Activated CD4-positive, alpha-beta T cell treated with anti-CD3 and anti-CD28 coated beads for 48 hours (primary cell): Measurements from ENCODE around the gene SH3PXD2A.

Source experiments
- DNase-seq: peaks from one replicate; pipeline ENCODE4 v3.0.0-alpha.2; 2020

The SH3PXD2A gene

DNA sequence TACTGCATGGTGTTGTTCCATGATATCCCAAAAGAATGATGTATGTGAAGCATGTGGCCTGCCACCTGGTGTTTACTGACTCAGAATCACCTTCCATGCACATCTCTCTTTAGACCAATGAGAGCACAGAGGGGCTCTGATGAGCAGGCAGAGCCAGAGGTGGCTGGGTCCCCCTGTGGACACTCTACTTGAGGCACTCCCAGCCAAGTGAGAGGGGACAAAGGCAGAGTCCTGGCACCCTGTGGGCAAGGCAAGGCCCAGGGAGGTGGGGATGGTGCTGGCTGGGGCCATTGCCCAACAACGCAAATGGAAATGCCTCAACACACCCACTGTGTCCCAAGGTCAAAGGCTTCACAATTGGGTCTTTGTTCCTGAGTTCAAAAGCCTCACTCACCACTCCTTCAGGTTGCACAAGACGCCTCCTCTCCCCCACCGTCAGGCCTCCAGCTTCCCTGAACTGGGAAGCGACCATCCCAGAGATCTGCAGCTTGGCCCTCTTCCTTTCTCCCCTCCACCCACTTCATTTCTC is 197.3 kb downstream of the SH3PXD2A start:
- no peak for DNase-seq

DNA sequence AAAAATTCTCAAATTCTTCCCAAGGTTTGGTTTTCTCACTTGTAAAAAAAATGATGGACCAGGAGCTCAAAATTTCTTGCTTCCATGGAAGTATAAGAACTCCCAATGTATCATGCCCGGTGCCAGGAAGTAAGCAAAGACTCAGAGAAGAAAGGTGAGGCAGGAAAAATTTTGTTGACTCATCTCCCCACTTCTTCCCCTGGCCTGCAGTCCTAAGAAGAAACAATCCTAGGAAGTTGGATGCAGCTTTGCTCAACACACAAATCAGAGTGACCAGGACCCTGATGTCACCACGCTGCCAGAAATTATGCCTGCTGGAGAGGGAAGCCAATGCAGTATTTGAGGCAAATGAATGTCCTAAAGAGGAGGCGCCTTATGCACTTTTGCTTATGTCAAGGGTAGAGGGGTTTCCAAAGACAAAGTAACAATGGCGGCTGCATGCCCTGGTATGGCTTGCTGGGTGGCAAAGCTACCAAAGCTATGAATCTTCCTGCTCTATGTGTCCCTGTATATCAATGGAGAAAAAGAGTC is 198.2 kb downstream of the SH3PXD2A start:
- no peak for DNase-seq

DNA sequence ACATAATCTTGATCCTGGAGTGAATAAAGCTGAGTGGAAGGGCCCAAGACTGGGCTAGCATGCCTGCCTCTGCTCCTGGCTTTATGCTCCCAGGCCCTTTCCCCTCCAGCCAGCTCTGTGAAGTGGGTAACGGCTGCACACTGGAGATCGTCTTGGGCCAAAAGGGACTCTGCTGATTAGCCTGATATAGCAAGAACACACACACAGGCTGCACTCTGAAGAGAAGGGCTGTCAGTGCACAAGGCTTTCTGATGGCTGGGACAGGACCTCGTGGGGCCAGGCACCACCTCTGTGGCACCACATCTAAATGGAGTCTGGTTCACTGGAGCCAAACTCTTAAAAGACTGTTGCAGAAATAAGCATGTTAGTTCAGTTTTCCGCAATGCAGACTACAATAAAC is 200.5 kb downstream of the SH3PXD2A start:
- DNase-seq, result no peak

DNA sequence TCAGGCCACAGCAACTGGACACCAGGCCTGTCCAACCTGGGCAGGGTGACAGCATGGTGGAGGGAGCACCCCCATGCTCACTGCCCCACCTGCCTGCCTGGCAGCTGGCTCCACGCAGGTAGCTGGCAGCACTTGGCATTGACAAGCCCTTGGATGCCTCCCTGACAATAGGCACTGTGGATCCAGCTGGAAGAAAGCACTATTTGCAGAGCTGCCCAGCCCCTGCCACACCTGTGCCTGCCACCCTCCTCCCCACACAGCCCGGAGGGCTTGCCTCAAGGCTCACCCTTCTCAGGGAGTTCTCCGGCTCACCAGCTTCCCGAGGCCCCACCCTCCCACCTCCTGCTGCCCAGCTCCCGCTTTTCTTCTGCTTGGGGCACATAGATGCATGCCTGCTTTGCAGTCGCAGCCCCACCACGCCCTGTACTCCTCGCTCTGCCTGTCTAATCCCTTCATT is 201.8 kb downstream of the SH3PXD2A start:
- no peak for DNase-seq

DNA sequence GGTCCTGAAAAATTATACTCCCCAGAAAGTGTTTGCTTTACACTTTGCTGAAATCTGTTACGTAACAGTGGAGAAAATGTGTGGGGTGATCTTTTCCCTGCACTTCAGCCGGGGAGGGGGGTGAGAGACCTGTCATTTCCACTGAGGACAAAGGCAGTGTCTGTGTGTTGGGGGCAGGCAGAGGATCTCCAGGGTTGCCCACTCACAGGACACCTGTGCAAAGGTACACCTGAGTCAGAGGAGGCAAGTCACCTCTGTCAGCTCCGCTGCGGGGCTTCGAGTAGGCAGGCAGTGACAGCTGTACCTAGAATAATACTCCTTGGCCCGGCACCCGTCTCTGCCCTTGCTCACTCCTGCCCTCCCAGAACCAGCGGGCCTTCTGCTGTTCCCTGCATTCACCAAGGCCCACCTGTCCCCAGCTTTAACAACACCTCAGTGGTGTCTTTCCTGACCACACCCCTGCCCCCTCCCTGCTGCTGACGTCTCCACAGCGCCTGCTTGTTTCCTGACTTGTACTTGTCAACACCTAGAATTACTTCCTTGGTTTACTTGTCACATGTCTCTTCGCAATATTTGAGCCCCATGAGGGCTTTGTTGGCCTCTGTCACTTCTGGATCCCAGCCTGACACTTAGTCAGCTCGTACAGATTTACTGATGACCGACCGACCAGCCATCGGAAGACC is 202.6 kb downstream of the SH3PXD2A start:
- no peak for DNase-seq

DNA sequence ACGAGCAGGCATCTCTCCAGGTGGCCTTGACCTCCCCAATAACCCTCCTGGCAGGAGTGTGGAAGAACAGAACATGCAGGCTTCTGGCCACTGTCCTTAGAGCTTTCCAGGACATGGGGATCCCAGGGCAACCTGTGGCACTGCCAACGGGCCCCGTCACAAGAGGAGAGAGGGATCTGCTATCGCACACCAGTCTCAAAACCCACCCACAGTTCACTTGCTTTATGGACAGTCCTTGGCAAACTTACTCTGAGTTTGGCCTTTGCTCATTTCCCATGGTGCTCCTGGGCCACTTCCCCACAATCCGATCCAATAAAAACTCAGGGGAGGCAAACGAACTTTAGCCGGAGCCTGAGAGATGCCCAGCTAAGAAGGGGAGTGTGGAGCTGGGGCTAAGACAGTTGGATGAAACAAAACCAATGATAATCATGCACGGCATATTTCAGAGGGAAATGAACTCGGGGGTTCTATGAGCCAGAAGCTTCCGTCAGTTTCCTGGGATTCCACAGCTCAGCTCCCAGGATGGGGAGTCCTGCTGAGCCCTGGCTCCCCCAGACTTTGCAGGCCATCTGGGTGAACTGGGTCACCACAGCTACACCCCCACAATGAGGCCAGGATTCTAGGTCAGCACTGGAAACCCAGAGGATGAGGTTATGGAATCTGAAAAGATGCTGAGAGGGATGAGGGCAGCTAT is 203.4 kb downstream of the SH3PXD2A start:
- DNase-seq, result no peak

DNA sequence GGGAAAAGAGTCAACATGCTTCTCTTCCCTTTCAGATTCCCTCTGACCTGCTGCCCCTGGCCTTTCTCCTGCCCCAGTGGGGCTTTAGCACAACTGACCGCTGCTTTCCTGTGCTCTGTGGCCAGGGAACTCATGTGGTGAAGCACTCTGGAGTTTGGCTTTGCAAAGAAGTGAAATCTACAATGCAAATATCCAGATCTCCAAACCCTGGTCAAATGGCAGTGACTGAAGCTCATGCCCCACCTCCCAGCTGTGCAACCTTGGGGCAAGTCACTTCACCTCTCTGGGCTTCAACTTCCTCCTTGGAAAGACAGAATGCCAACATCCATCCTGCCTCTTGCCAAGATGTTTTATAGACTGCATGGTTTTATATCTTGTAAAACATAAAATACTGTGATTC is 204.0 kb downstream of the SH3PXD2A start:
- DNase-seq, result no peak

DNA sequence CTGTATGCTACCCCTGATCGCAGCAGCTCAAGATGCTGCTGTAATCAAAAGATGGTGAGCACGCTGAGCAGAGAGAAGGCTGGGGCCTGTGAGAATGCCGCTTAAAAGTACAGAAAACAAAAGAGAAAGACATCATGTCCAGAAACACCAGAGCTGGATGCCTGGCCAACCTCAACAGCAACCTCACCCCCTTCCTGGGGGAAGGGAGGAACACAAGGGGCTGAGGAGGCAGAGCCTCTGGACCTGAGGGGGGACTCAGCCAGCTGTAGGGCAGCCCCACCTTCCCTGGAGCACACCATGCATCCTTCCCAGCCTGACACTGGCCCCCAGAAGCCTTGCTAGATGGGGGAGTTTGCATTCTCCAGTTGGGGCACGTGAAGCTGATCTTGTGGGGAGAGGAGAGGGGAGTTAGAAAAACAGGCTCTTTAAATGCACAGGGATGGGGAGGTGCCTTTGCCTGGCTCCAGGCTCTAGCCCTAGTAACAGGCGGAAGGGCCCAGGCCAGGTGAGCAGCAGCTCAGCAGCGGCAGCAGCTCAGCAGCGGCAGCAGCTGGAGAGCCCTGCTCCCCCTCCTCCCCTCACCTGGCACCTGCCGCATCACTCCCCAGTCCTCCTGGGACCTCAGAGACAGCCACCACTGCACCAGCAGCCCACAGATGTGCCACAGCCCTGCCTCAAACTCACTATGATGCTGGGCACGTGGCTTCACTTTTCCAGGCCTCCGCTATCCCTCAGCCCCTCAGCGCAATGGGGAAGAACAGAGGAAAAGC is 205.5 kb downstream of the SH3PXD2A start:
- no peak for DNase-seq

DNA sequence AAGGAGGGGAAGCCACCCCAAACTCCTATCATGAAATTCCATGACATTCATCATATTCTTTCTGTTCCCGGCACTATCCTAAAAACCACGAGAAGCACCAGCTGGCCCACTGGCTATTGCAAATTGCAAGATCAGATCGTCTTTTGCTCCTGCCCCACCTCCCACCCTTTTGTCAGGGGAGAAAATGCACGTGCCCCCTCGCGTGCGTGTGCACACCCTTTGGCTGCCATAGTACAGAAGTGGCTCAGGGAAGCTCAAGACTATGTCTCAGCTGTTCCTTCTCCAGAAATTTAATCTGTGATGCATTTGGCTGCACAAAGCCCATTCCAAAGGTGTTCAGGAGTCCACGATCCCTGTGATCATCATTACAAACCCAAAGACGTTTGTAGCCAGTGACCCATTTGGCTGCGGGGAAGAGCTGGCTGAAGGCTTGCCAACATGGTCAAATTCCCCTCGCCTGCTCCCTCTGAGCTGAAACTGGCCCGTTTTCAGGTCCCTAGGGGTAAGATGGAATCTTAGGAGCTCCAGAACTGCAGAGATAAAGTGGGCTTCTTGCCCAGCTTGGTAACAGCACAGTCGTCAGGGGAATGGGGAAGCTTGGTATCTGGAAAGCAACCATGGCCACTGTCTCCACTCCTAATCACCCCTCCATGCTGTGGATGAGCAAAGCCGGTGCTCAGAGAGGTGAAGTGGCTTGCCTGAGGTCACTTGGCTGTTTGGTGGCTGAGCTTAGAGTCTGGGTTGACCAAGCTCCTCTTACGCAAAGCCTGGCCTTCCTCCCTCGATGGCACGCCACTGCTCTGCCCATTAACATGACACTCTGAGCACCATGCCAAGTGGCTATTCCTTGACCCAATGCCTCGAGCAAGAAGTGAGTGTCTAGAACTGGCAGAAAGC is 206.5 kb downstream of the SH3PXD2A start:
- DNase-seq, result no peak

DNA sequence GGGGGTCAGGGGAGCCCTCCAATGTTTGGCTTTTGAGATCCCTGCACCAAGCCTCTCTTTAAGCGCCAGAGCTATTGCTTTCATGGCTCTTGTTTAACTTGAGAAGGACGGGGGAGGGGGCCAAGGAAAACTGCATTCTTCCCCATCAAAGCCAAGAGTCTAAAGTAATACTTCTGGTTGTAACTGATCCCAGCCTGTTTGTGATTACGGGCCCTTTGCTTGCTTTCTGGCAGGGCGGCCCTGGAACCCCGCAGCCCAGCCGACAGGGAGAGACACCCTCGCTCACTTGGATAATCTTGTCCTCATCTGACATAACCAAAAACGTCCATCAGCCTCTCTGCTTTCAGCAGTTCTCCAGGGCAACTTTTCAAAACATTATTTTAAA is 207.1 kb downstream of the SH3PXD2A start:
- DNase-seq, result no peak

DNA sequence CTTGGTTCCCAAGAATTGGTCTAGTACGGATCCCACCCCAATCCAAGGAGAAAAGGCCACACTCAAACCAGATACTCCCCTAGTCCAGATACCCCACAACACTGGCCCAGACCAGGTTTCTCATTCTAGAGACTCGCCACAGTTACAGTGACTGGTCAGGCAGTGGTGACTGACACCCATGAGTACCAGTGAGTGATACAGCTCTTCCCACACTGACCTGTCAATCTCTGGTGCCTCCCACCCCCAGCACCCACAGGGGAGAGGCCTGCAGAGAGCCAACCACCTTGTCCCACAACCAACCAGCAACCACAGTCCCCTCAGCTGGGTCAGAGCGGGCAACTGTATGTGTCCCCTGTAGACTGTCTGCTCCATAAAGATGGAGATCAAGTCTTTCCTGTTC is 209.1 kb downstream of the SH3PXD2A start:
- DNase-seq, result no peak

DNA sequence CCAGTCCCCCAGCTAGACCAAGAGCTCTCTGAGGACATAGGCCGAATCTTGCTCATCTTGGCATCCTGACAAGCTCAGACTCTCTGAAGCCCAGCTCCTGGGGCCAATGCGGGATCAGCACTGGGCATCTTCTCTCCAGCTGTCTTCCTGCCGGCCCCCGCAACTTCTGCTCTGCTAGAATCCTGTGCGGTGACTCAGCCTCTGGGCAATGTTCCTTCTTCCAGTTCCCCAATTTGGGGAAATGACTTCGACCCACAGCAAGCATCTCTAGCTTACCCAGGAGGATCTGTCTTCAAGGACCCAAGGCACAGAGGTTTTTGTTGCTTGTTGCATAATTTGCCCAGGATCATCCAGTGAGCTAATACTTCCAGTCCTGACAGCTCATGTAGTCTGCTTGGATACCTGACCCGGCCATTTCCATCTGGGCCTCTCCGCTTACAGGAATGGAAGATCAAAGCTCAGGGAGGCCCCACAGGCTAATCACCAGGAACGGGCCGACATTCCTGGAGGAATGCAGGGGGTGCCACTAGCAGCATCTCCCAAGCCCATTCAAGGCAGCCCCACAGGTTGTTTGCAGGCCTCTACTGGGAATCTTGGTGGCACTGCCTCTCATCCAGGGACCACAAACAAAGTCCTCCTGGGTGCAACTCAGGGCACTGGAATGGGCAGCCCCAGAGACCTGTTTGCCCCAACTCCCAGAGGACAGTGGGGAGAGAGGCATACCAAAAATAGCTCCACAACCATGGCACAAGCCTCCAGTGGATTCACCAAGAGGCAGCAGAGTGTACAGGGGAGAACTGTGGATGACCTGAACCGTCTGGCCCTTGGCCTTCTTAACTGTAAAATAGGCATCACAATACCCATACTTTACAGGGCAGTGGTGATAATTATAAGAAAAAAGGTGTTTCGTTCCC is 210.0 kb downstream of the SH3PXD2A start:
- no peak for DNase-seq

DNA sequence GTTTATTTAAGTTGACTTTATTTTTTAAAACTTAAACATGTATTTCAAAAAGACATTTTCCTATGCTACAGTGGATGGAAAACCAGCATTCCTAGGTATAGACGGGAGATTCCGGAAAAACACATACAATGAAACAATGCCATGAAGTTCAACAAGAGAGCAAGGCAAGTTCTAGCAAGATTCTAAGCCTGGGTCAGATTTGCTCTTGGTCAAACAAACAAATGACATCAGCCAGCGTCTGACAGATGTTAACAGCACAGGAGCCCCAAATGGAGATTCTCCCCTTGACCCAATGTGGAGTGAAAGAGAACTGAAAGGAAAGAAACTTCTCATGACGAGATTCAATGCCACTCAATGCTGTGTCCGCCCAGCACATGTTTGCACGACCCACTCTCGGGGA is 212.0 kb downstream of the SH3PXD2A start:
- no peak for DNase-seq

DNA sequence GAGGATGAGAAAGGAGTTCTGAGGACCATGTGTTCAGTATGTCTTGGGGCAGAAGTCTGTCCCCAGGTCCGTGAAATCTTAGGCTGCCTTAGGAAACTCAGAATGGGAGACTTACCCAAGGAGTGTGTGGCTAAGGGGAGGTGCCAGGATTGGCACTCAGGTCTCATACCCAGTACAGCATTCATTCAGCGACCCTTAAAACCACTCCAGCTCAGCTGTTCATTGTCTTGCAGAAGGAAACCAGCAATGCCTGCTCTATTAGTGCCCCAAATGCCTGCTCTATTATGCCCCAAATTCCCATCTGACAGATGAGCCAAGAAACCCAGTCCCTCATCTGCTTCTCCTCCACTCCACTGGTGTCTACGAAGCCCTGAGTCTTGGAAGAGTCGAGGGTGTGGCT is 214.1 kb downstream of the SH3PXD2A start:
- no peak for DNase-seq

DNA sequence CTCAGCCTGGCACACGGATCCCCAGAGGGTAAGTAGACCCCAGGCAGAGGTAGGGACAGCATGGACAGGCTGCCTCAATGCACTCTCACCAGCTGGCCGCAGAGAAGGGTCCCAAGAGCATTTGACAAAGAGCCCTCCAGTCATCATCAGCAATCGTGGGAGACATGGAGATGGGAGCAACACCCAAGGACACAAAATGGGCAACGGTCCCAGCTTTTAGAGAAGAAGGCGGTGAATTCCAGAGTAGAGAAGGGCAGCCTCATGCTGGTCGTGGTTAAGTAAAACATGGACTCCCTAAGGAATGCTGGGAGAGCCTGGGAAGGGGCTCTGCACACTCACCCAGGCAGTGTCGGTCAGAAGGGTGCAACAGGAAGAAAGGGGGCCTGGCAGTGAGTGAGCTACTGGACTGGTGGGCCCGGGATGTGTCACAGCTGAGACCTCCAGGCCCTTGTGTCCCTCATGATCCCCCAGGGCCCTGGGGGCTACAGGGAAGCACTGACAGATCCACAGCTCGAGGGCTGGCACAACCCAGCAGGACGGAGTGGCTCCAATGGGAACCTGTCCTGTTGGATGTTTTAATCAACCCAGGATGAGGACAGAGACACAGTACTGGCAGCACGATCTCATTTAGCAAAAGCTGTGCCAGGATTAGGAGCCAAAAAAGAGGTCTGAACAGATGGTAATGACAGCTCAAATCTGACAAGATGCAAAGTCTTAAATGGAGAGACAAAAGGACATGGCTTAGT is 214.8 kb downstream of the SH3PXD2A start:
- no peak for DNase-seq

DNA sequence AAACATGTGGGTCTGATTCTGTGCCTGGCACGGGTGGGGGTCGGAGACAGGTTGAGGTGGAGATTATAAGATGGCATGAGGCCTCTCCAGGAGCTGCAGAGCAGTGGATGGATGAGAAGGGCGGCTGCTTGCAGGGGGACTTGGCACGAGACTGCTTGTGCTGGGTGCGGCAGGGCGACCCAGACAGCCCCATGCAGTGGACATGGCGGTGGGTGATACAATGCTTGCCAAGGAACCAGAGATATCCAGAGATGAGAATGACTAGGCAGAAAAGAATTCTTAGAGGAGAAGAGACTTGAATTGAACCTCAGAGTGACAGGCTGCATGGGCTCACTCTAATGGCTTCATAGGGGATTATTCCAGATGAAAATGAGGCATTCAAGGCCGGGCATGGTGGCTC is 216.4 kb downstream of the SH3PXD2A start:
- no peak for DNase-seq

DNA sequence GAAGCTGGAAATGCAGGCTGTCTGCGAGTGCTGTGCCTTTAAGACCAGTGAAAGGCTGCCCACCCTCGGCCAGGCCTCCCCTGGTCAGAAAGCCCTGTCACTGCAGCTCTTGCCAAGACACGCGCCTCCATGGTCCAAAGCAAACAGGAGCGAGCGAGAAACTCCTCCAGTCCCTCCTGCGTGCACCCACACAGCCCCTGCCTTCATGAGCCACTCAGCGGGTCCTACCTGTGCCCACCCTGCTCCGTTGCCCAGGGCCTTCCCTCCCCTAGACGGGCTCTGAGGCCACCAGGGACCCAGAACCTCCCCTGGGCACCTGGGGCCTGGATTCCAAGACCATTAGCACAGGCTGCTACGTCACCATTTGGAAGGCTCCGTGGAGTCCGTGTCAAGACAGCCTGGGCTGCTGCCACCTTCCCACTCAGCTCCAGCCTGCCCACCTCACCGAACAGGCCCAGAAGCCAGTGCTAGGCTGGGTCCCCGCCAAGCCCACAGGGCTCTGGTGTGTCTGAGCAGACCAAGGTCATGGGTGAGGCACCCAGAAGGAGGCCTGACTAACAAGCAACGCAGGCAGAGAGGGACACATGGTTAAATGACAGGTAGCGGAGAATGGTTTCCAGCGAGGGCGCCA is 217.3 kb downstream of the SH3PXD2A start:
- DNase-seq, result no peak

DNA sequence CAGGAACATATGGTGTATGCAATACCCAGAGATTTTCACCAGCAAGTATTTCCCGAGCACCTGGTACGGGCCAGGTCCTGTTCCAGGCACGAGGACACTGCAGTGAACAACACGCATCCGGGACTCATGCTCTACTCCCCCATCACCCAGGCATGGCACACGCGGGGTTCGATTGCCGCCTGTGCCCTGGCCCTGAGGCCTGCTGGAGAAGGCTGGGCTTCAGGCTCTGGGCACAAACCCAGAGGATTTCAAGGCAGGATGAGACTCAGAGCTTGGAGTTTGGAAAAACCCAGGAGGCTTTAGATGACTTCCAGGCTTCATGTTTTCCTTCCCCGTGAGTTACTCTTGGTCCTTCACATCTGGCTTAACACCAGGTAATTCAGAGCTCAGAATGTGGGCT is 218.4 kb downstream of the SH3PXD2A start:
- no peak for DNase-seq

DNA sequence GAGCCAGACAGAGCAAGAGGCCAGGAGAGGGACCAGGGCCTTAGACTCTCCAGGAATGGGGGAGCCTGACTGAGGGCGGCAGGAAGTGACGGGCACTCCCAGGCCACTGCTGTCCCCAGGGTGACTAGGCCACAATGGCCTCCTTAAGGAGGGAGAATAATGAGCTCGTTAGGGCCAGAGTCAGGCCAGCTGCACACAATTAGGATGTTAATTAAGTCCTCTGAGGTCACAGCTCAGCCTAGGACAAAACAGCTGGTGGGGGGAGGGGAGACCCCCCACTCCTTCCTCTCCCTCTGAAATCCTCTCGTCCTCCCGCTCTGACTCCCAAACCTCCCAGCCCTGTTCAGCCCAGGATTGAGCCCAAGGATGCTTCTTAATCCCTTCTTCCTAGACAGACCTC is 218.9 kb downstream of the SH3PXD2A start:
- DNase-seq, result no peak

DNA sequence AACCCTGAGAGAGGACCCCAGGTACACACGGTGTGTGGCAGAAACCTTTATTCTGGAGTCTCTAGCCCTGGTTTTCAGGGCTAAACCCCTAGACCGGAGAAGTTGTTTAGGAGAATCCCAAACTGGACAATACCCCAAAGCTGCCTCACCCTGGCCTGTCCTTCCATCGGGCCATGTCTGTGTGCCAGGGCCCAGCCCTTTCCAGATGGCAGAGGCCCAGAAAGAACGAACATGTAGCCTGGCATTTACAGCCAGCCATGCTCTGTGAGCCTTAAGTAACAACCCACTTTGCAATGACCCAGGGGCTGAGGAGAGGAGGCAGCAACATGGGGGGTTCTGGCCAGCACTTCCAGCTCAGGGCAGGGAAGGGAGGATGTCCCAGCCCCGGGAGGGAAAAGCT is 219.8 kb downstream of the SH3PXD2A start:
- no peak for DNase-seq
